K562 treated with DMSO at 1 percent for 48 hours (cell line): Measurements from ENCODE around the gene KLHL30. TPM values are rescaled to one million over a fixed set of nuclear protein-coding genes. Genes with fewer than 3 reads are reported as not detected.

Source experiments
- total RNA-seq: library from RNA; unstranded; fragments of 300-600 nt; gene quantifications from 2 replicates; pipeline ENCODE4 v1.2.3, GENCODE V29; 2022; ENCODE audit warnings: low replicate concordance; ENCODE audit errors: extremely low read depth

KLHL30 gene, protein sequence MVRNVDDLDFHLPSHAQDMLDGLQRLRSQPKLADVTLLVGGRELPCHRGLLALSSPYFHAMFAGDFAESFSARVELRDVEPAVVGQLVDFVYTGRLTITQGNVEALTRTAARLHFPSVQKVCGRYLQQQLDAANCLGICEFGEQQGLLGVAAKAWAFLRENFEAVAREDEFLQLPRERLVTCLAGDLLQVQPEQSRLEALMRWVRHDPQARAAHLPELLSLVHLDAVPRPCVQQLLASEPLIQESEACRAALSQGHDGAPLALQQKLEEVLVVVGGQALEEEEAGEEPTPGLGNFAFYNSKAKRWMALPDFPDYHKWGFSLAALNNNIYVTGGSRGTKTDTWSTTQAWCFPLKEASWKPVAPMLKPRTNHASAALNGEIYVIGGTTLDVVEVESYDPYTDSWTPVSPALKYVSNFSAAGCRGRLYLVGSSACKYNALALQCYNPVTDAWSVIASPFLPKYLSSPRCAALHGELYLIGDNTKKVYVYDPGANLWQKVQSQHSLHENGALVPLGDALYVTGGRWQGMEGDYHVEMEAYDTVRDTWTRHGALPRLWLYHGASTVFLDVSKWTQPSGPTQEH
- total RNA-seq = not detected in 2 replicates

DNA sequence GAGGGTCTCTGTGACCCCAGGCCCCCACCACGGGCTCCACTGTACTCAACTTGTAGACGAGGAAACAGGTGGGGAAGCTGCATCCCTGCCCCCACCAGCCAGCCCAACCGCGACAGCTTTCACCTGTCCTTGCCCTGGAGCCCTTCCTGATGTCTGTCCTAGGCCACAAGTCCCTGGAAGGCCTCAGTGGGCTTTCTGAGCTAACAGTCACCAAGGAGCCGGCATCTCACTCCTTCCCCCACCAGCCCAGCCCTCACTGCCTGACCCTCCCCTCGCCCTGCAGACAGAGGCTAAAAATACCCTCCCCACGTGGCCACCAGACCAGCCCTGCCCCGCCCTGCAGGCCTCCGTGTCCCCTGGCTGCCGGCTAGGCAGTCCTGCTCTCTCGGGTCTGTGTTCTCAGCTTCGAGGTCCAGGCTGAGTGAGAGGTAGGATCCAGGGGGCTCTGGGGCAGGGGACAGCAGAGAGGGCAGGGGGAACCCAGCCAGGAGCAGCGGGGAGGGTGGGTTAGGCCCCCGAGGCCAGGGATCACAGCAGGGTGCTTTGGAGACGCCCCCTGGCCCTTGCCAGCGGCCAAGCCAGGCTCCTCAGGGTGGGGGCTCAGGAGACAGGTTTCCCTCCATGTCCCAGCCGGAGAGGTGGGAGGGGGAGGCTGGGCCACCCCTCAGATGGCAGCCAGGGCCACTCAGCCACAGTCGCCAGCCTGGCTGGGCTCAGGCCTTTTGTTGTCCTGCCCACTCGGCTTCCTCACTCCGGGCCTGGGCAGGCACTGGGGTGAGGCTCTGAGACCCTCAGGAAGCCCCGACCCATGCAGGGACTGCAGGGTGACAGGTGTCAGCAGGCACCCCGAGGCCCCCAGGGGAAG is at the start of gene KLHL30:
Gene KLHL30, plus strand, starts transcription at position 338 of the 865 bp plus-strand sequence. CDS start 2,087 bp downstream, outside the sequence.

GRCh38 chr2:238100049-238100820 is 38.2 kb upstream of the KLHL30 start, which contains the start of gene ESPNL:
TSS of gene ESPNL (plus strand) at chr2:238100340. CDS start at chr2:238100420, 80 bp downstream.

DNA sequence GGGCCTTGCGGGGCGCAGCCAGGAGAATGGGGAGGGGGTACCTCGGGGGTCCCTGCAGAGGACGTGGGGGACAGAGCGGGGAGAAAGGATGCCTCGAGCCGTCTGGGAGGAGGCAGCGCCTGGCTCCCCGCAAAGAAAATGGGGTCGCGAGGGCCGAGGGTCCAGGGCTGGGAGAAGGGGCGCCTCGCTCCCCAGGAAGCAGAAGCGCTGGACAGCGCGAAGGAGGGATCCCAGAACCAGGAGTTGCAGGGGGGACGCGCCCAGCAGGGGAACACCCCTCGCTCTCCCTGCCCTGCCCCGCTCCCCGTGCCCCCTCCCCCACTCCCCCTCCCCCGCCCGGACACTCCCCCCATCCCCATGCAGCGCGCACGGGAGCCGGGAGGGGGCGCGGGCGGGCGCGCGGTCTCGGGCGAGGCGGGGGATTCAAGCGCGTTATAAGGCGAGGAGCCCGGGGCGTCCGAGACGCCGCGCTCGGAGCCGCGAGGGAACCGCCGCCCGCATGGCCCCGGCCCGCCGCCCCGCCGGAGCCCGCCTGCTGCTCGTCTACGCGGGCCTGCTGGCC is 20.1 kb downstream of the KLHL30 start, which contains the start of gene ERFE:
Gene ERFE, plus strand, starts transcription at position 462 of the 562 bp plus-strand sequence. Its CDS starts 38 bp downstream, at position 500.

Other genes starting within 250 kb of the KLHL30 start
- gene UBE2F, start 171.7 kb upstream of the KLHL30 start, total RNA-seq = not detected in 2 replicates
- gene SCLY, start 77.7 kb upstream of the KLHL30 start, total RNA-seq = not detected in 2 replicates
- not detected in 2 replicates for gene ESPNL, start 38.3 kb upstream of the KLHL30 start, total RNA-seq
- gene ERFE, start 20.3 kb downstream of the KLHL30 start, total RNA-seq = not detected in 2 replicates
- not detected in 2 replicates for gene ILKAP, start 65.0 kb downstream of the KLHL30 start, total RNA-seq
- gene HES6, start 101.4 kb downstream of the KLHL30 start, total RNA-seq = 377 TPM in 1 of 2 replicates, not detected in the other
- gene PER2, start 149.9 kb downstream of the KLHL30 start, total RNA-seq = not detected in 2 replicates
- gene TRAF3IP1, start 181.8 kb downstream of the KLHL30 start, total RNA-seq = not detected in 2 replicates